Adrenal gland (tissue), 5 donors: Measurements from ENCODE around the gene B4GALNT3.

ENCODE experiments used
- CTCF ChIP-seq, 6 experiments: fragments of 450-650 bp in 4 of 6; fragments of 200-600 bp in 2 of 6; sonication (generic) in 1 of 6; IDR thresholded peaks; 1 replicate in 5 of 6; 2 replicates in 1 of 6; pipeline versions ENCODE4 v1.5.1 to v1.8.0; 2016 to 2021; ENCODE audit warnings: antibody characterized with exemption in 6 of 6, mild to moderate bottlenecking in 2 of 6, moderate library complexity in 1 of 6
- POLR2A ChIP-seq, 2 donors: fragments of 450-650 bp; IDR thresholded peaks; one replicate each; pipeline ENCODE4 v1.6.1; 2017; ENCODE audit warnings: antibody characterized with exemption in 2 of 2, mild to moderate bottlenecking in 2 of 2, moderate library complexity in 1 of 2
- donor health status: DM: no; HTN: no; CAD: no.

- TF ChIP-seq CTCF (IDR thresholded peaks at IDR 0.05) = no peak
- TF ChIP-seq POLR2A (IDR thresholded peaks at IDR 0.05) = no peak
Measured at GRCh38 chr12:544941-545635, 85.3 kb downstream of the B4GALNT3 start.
